ENCODE data around the gene OR13C2.
"Not testable (repeated sequence)": the region's sequence is repeated elsewhere in the genome, so short reads cannot be mapped to it uniquely, and the experiment has no call there.

Gene OR13C2

GRCh38 chr9:104605527-104605926 lies at the start of gene OR13C2:
TSS of gene OR13C2 (minus strand) at chr9:104605627. CDS start at chr9:104605627, 0 bp downstream.
- DNase-seq (ENCODE audit: low spot score); in situ Hi-C loops (cut with MboI; ENCODE audit: low sequenced_read_pairs, unreplicated experiment): not testable (repeated sequence)

GRCh38 chr9:104635456-104635855 lies 30.0 kb upstream of the OR13C2 start:
- DNase-seq (ENCODE audit: low spot score): no peak
- no peak for TF ChIP-seq CTCF (IDR thresholded peaks at IDR 0.05; ENCODE audit: borderline replicate concordance, control extremely low read depth, extremely low read depth, insufficient read depth, missing control alignments)
- in situ Hi-C loops (cut with MboI; ENCODE audit: low sequenced_read_pairs, unreplicated experiment): no loop called here

- no peak for TF ChIP-seq CTCF (IDR thresholded peaks at IDR 0.05; ENCODE audit: borderline replicate concordance, control extremely low read depth, extremely low read depth, insufficient read depth, missing control alignments)
- in situ Hi-C loops (cut with MboI; ENCODE audit: low sequenced_read_pairs, unreplicated experiment): no loop called here
- DNase-seq (ENCODE audit: low spot score): no peak
Observed at GRCh38 chr9:104633976-104634520, 28.6 kb upstream of the OR13C2 start.

- DNase-seq (ENCODE audit: low spot score); in situ Hi-C loops (cut with MboI; ENCODE audit: low sequenced_read_pairs, unreplicated experiment): not testable (repeated sequence)
Observed at GRCh38 chr9:104625964-104626363, 20.5 kb upstream of the OR13C2 start.

GRCh38 chr9:104618104-104618503 lies 12.7 kb upstream of the OR13C2 start, which contains the start of gene OR13C9:
TSS of gene OR13C9 (minus strand) at chr9:104618204. CDS start at chr9:104618204, 0 bp downstream.
- TF ChIP-seq CTCF (IDR thresholded peaks at IDR 0.05; ENCODE audit: borderline replicate concordance, control extremely low read depth, extremely low read depth, insufficient read depth, missing control alignments): no peak
- no peak for DNase-seq (ENCODE audit: low spot score)
- in situ Hi-C loops (cut with MboI; ENCODE audit: low sequenced_read_pairs, unreplicated experiment): no loop called here

- TF ChIP-seq CTCF (IDR thresholded peaks at IDR 0.05; ENCODE audit: borderline replicate concordance, control extremely low read depth, extremely low read depth, insufficient read depth, missing control alignments): no peak
- in situ Hi-C loops (cut with MboI; ENCODE audit: low sequenced_read_pairs, unreplicated experiment): no loop called here
- no peak for DNase-seq (ENCODE audit: low spot score)
Observed at GRCh38 chr9:104617418-104617817, 12.0 kb upstream of the OR13C2 start.

- TF ChIP-seq CTCF (IDR thresholded peaks at IDR 0.05; ENCODE audit: borderline replicate concordance, control extremely low read depth, extremely low read depth, insufficient read depth, missing control alignments): no peak
- no peak for DNase-seq (ENCODE audit: low spot score)
- in situ Hi-C loops (cut with MboI; ENCODE audit: low sequenced_read_pairs, unreplicated experiment): no loop called here
Observed at GRCh38 chr9:104611213-104611612, 5.8 kb upstream of the OR13C2 start.

- in situ Hi-C loops (cut with MboI; ENCODE audit: low sequenced_read_pairs, unreplicated experiment): no loop called here
- no peak for TF ChIP-seq CTCF (IDR thresholded peaks at IDR 0.05; ENCODE audit: borderline replicate concordance, control extremely low read depth, extremely low read depth, insufficient read depth, missing control alignments)
- DNase-seq (ENCODE audit: low spot score): no peak
Observed at GRCh38 chr9:104608336-104608735, 2.9 kb upstream of the OR13C2 start.

All from GM13976 (cell line).